ENCODE measurements around the gene NAALADL1. TPM values are rescaled to one million over a fixed set of nuclear protein-coding genes. Genes with fewer than 3 reads are reported as not detected.

The NAALADL1 gene
- total RNA-seq, 1 experiment from 2014 or later: not detected

DNA sequence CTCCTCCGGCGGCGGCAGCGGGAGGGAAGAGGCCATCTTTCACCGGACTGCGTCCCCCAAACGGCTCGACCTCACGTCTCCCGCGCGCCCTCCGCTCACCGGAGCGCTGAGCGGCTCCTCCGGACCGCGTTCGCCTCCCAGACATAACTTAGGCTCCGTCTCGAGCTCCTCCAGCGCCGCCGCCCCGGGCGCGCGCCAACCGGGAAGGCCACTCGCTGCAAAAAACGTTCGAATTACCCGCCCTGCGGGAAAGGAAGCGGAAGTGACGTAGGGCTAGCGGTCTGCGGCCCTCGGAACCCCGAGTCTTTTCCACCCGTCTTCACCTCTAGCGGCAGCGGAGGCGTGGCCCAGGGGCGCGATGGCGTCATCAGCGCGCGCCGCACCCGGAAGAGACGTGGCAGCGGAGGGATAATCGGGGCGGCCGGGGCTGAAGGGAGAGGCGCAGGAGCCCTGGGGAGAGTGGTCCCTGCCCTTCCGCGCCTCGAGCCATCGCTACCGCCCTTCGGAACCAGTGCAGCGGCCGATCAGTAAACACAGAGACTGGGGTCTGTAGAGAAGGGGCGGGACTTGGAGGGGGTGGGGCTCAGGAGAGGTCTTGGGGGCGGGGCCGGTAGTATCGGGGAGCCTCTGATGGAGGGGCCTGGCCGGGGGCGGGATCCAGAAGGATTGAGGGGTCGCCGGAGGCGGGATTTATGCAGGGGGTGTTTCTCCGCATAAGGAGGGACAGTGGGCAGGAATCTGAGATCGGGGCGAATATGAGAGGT lies 25.7 kb upstream of the NAALADL1 start, which contains the start of the genes CDCA5 and ZFPL1:
Gene CDCA5, minus strand, starts transcription at position 207 of the 764 bp plus-strand sequence. Its CDS starts 62 bp downstream, at position 145.
Gene ZFPL1, plus strand, starts transcription at position 389 of the 764 bp plus-strand sequence. CDS start 477 bp downstream, outside the sequence.
- peak; percentile 89 for DNase-seq (ENCODE audit: extremely low read depth, low read depth)

DNA sequence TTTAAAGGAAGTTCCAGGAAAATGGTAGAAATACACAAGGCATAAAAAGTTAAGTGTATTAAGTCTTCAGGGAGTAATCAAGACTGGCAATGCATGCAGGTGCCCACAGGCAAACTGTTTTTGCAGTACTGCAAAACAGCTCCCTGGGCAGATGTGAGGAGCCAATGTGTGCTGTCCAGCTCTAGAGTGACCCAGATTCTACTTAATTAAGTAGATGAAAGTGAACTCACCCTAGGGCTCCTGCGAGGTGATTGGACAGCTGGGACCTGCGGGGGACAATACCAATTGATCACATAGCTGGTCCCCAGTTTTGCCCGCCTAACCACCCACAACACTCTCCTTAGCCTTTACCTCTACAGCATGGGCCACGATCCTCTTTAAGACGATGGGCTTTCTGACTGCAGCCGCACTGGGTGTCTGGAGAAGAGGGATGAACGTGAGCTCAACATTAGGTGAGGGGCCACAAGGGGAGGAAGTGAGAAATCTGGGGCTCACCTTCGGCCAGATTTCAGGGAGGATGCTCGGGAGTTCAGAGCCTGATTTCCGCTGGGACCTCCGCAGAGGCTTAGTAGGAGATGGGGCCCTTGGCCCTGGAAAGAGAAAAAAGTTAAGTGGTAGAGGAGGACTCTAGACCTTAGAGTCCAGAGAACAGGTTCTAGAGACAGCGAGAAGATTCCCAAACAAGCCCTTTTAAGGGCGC lies 24.9 kb upstream of the NAALADL1 start:
- DNase-seq (ENCODE audit: extremely low read depth, low read depth): no peak

DNA sequence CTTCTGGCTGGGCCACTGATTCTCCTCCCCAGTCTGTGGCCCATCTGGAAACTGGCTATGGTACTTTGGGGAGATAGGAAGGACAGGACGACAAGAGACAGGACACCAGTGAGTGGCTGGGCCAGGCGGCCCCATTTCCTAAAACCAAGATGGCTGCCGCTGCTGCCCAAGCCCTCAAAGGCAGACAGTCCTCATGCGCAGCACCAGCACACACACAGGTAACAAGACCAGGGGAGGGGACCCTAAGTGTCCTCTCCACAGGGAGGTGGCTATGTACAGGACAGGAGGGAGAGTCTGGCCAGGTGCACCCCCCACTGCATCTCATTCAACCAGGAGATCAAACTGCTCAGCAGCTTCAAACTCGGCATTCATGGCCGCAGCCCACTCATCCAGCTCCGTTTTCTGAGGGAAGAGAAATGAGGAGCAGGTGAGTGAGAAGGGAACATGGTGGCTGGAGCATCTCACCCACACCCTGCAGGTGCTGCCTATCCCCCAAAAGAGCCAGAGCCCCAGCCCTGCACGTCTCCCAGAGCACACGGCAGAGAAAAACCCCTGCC lies 20.5 kb upstream of the NAALADL1 start:
- no peak for DNase-seq (ENCODE audit: extremely low read depth, low read depth)

DNA sequence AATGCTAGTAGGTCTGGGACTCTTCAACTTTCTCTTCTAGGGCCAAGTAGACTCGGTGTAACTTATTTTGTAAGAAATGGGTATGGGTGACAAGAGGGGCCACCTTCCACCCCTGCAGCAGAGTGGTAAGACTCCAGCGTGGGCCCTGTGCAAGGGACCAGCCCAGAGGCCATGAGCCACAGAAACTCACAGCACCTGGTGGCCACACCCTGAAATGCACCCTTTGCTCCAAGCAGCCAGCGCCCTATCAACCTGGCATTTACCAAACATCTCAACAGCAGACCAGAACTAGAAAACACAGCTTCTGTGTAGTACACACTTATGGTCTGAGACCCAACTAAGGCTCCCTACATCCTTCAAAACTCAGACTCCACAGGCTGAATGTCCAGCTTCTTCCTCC lies 19.8 kb upstream of the NAALADL1 start:
- DNase-seq (ENCODE audit: extremely low read depth, low read depth): peak; percentile 17

DNA sequence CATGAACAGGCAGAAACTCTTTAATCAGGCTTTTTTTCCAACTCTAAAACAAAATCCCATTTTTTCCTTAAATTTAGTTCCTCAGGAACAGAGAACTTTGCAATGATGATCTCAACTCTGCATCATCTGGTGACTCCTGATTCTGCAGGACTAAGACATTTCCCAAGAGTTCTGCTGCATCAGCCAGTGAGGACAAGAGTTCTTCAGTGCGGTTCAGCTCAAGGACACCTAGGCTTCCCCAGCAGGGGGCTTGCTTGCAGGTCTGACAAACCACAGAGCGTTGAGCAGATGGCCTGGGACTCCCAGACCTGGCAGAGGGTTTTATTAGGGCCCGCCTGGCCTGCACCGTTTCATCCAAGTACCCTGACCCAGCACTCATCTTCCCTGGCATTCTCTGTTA lies 19.1 kb upstream of the NAALADL1 start:
- no peak for DNase-seq (ENCODE audit: extremely low read depth, low read depth)

DNA sequence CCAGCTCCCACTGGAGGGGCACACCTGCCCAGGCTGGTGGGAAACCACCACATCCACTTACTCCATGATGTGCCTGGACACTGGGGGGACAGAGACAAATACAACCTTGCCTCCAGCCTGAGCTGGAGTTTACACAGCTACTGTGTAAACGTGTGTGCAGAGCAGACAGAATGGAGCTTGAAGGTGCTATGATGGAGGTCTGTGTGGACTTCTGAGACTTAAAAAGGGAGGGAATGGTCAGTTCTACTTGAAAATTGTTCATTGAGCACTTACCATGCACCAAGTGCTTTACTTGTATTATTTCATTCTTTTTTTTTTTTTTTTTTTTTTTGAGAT lies 14.2 kb upstream of the NAALADL1 start:
- DNase-seq (ENCODE audit: extremely low read depth, low read depth): no peak

DNA sequence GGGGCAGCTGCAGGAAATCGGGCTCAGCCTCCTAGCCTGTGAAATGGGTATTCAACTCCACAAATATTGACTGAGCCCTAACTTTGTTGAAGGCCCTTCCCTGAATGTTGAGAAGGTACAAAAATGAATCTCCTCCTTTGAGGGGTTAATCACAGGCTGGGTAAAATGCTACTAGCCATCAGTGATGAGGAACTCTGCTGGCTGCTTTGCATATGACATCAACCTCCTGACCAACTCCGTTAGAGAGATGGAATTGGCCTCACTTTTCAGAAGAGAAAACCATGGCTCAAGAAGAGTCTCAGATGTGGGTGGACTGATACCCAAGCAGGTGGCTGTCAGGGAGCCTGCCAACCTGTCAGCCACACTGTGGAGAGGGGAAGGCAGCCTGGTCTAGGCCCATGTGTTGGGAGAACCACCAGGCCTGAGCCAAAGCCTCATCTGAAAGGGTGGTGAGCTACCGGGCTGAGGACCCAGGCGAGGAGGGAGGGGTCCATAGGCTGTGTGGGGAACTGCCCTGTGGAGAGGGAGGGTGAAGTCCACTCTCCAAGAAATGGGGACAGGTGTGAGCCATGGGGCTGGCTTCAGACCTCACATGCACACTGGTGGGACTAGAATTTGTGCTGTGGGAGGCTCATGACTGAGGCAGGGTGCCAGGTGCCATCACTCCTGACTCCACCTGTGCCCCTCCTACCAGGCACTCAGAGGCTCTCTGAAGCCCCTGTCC lies 13.7 kb upstream of the NAALADL1 start:
- no peak for DNase-seq (ENCODE audit: extremely low read depth, low read depth)

DNA sequence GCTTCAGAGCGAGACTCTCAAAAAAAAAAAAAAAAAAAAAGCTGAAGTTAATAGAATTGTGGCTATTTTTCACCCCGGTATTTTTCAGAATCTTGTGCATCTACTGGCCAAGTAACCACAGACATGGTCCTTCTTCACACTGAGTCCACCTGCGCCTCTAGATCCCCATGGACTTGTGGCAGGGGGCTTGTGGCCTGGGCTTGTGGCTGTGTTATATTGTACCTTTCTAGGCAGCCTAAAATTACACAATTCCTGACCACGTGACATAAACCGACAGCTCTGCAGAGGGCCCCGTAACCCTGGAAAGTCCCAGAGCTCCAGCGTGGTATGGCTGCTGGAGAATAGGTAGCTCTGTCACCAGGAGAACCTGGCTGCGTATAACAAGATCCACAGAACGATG lies 10.9 kb upstream of the NAALADL1 start:
- DNase-seq (ENCODE audit: extremely low read depth, low read depth): no peak

DNA sequence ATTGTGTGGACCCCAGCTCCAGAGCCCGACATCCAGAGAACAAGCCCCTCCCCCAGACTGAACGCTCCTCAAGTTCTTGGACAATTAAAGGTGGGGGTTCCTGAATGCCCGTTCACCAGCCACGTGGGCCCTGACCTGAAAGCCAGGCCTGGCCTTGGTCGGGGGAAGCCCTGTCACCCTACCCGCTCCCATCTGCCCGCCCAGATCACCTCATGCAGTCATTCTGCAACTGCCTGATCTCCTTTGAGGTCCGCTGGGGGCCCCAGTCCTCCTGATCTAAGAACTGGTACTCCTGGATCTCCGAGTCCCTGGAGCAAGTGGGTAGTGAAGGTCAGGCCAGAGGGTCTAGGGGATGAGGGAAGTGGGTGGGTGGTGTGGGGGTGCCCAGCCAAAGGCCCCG lies 9.1 kb upstream of the NAALADL1 start:
- DNase-seq (ENCODE audit: extremely low read depth, low read depth): no peak

DNA sequence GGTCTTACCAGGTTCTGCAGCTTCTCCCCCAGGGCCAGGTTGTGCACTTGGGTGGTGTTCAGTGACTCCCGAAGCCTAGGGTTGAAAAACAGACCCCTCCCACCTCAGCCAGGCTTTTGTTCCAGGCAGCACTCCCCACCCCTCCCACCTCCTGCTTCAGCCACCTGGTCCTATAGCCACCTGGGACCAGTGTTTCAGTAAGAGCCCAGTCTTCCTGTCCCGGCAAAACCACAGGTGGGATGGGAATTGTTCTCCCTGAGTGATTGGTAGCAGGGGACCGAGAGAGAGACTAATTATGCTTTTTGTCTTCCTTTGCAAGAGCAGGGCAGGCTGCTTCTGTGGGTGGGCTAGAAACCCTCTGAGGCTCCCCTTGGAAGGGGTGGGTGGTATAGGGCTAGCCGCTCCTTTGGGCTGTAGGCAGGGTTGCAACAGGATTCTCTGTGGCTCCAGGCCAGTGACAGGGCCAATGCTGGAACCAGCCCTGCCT lies 8.5 kb upstream of the NAALADL1 start:
- no peak for DNase-seq (ENCODE audit: extremely low read depth, low read depth)

DNA sequence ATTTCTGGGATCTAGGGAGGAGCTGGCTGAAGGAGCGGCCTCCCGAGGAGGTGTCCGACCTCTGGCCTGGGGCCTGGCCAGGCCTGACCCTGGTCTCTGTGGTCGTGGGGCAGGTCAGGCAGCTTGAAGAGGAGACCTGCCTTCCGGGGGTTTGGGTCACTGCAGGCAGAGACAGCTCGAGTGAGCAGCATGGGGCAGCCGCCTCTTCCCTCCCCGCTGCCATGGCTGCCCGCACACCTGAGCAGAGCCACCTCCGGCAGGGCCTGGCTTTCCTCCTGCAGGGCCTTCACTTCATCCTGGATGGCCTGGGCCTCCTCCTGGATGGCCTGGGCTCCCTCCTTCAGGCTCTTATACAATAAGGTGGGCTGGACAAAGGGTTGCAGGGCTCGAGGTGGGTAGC lies 8.0 kb upstream of the NAALADL1 start:
- DNase-seq (ENCODE audit: extremely low read depth, low read depth): no peak

DNA sequence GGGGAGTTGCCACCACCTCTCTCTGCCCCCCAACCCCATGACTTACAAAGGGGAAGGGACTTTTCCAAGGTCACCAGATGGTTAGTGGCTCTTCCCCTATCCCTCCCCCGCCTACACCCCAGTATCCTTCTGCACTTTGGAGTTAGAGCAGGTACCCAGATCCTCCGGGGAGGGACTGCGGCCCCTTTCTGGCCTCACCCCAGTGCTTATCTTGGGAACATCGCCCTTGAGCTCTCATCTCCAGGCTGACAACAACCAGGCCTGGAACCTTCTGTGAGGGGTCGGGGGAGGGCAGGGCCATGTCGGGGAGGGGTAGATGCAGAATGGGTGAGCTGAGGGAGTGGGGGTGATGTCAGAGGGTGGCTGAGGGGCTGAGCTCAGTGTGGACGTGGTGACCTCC lies 7.5 kb upstream of the NAALADL1 start:
- DNase-seq (ENCODE audit: extremely low read depth, low read depth): no peak

DNA sequence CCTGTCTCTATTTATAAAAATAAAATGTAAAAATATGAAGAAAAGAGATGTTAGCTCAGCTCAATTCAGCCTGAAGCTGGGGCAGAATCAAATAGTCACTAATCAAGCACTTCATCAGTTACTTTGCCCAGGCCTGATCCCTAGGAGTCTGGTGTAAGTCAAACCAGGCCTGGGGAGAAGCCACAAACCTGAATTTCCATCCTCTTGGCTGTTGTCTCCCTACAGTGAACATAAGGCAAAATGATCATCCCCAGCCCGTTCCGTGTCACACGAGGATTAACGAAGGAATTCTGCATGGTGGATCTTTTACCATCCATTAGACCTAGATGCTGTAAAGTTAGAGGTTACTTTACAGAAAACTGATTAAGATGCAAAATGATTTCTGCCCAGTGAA lies 6.5 kb upstream of the NAALADL1 start:
- DNase-seq (ENCODE audit: extremely low read depth, low read depth): no peak

DNA sequence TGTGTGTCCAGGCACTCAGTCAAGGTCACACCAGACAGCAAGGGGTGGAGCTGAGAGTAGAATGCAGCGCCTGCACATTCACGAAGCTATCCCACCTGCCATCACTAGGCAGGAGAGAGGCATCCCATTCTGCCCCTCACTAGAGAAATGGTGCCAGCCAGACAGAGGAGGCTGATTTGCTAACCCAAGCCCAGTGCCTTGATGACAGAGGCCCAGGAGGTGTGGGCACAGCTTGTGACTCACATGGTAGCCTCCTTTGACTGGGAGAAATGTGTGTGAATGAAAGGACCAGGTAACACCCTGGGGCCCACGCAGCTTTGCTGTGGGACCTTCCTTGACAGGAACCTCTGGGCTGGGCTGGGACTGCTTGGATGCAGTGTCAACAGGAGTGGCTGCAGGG lies 5.2 kb upstream of the NAALADL1 start:
- DNase-seq (ENCODE audit: extremely low read depth, low read depth): no peak

DNA sequence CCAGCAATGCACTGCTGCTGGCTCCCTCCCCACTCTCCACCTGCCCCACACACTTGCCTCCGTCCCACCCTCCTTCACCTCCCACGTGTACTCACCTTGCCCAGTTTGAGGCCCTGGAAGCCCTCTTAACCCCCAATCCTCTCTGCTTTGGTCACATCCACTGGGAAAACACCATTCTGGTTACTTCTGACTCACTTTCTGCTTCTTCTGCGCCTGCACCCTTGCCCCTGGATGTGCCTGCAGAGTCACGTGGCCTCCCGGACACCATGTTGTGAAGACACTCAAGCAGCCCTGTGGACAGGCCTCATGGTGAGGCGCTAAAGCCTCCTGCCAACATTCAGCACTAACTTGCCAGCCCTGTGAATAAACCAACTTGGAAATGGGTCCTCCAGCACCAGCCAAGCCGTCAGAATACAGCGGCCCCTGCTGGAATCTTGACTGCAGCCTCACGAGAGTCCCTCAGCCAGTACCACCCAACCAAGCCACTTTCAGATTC lies 2.6 kb upstream of the NAALADL1 start:
- no peak for DNase-seq (ENCODE audit: extremely low read depth, low read depth)

DNA sequence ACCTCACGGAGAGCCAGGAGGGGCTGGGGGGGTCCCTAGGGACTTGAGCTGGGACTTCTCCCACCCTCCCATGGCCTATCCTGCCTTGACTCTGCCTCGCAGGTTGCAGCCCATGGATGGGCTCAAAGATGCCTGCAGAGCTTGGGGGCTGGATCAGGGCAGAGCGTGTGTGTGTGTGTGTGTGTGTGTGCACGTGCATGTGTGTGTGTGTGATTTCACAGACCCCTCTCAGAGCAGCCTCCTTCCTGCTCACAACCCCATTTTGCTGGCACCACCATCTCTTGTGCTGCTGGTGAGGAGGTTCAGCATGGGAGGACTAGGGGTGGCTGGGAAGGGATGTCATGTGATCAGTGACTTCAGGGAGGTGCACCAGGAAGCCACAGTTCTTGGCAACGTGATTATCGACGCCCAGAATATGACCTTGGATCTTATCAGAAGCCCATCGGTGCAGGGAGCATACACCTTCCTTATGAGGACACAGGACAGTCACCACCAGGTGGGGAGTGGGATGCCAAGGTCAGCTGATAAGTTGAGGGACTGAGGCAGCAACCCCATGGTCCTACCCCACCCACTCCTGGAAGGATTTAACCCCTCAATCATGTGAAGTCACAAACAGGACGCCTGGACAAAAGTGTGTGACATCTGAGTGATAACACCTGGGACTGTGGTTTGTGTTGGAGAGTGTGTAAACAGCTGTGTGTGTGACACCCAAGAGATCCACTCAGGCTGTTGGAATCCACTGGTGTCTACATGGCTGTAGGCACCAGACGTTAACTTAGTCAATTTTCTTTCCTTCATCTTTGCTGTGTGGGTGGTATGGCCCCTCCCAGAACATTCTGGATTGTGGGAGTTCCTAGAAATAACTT lies 1.8 kb upstream of the NAALADL1 start:
- no peak for DNase-seq (ENCODE audit: extremely low read depth, low read depth)

DNA sequence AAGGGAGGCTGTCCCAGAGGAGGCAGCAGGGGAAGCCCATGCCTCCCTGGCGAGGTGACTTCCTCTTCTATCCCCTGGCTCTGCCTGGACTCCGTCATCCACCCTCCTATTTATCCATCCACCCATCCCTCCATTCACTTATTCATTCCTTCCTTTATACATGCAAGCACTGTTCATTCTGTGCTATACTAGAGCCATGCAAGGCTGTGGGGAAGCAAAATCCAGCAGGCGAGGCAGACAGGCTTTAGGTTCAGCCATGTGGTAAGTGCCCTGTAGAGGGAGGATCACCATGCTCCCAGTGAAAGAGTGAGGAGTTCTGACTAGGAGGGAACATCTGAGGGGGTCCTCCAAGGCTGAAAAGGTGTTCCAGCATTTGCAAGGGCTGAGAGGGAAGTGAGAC lies 1.2 kb upstream of the NAALADL1 start:
- DNase-seq (ENCODE audit: extremely low read depth, low read depth): no peak

DNA sequence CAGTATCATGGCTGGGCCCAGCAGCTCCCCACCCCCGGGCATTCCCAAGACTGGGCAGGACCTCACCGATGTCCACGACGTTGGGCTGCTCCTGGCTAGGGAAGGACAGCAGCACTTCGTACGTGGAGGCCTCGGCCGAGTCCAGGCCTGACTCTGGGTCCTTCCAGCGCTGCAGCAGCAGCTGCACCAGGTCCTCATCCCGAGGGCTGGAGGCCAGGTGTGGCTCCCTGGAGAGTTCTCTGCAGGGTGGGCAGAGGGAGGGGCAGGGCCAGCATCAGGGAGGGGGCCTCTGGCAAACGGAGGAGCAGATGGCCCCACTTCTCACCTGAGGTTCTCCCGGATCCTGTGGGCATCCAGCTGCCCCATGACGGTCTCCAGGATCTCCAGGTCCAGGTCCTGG lies 341 bp downstream of the NAALADL1 start:
- DNase-seq (ENCODE audit: extremely low read depth, low read depth): no peak

DNA sequence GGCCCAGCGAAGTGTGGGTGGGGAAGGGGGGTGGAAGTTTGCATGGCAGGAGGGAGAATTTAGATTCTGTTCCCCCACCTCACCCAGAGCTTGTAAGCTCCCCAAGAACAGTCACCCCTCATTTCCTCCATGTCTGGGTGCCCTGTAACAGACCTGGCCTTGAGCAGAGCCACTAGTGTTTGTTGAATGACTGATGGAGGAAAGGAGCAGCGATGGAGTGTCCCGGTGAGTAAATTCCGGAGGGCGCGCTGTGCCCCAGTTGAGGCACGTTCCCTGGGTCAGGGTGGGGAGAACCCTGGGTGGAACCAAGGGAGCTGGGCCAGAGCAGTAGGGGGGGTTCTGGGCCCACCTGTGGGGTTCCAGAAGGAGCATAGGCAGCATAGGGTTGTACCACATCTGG lies 827 bp downstream of the NAALADL1 start:
- DNase-seq (ENCODE audit: extremely low read depth, low read depth): no peak

DNA sequence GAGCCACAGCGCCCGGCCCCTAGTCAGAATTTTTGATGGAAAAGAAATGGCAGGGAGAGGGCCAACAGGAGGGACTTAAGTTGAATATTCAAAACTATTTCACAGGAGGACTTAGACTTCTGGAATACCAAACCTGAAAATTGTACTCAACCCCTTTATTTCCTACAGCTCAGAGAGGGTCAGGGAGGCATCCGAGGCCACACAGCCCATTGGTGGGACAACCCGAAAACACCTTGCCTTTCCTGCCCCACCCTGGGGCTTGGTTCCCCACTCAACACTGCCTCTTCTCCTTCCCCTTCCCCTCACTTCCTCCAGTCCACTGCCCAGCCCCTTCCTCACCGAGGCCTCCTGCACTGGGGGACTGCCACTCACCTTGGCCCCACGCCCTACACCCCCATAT lies 1.4 kb downstream of the NAALADL1 start:
- DNase-seq (ENCODE audit: extremely low read depth, low read depth): no peak

Measured in NCI-H460 (cell line).